GM19328 (cell line): ENCODE results near the gene SHROOM3.

Experiments used
- ATAC-seq: cut with Tn5 transposase; IDR thresholded peaks from one replicate; pipeline ENCODE4 v1.9.1; 2021; ENCODE audit warnings: mild to moderate bottlenecking, moderate library complexity; ENCODE audit not compliant: unreplicated experiment

SHROOM3 gene

DNA sequence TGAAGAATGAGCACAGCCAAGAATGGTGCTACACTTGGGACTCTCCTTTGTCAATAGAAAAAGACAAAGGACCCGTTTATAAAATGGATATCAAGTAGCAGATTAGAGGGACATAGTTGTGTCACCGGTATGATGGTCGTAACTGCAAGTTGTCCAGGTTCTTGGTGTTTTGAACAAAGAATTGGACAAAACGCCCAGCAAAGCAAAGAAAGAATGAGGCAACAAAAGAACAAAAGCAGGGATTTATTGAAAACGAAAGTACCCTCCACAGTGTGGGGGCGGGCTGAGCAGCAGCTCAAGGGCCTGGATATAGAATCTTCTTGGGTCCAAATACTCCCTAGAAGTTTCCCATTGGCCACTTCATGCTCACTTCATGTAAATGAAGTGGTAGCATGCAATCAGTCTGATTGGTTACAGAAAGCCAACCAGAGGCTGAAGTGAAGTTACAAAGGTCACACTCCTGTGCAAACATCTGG is 54.7 kb downstream of the SHROOM3 start:
- ATAC-seq = no peak

DNA sequence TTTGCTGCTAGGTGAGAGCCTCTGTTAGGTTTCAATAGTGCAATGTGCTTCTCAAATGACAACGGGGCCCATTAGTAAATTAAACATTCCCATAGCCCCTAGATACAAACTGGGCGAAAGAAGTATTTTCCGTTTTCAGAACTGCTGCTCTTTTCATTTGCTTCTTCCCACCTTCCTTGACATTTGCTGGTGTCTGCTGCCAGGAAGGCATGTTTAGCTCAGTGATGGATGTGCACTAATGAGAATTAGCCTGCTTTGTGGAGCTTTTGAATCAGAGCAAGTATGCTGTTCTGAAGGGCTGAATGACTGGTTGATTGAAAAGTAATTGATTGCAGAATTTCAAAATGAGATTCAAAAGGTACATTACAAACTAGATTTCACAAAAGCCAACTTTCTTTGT is 57.0 kb downstream of the SHROOM3 start:
- no peak for ATAC-seq

DNA sequence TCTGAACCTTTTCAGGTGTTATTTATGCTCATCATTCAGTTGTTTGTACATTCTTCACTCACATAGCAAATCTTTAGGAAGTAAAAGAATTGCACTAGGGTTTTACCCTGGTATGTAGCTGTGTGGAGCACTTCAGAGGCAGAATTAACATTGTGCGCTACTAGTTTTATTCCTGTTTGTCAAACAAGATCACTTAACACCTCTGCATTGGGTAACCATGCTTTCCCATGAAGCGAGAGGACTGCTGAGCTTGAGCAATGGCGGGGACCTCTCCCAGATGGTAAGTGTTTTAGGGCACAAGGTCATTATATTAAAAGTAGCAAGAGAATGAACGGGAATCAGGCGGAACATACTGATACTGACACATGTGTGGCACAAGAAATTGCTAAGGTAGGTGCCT is 59.2 kb downstream of the SHROOM3 start:
- no peak for ATAC-seq

DNA sequence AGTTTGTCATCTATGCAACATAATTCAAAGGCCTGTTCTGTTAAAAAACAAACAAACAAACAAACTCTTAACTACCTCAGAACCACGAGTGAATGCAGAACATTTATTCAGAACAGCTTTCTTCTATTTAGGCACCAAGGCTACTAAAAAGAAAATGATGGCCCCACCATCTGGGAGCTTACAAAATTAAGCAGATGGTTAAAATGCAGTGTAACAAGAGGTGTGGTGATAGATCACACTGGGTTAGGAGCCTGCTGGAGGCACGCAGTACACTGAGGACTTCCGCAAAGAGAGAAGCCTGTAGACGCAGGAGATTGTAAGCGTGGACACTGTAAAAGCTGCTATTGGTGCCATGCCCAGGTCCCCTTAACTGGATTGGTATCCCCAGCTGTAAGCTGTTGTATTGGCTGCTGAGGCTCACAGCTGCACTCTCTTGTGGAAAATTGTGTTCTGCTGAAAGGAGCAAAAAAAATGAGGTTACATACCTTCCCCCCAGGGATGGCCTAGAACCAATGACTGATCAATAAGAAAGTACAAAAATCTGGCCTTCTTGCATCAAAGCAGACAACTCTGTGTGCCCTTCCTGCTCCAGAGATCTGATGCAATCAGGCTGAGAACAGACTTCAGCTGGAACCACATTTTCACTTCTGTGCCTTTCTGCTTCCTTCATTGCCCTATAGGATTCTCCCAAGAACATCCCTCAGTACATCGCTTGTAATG is 60.0 kb downstream of the SHROOM3 start:
- ATAC-seq = no peak

DNA sequence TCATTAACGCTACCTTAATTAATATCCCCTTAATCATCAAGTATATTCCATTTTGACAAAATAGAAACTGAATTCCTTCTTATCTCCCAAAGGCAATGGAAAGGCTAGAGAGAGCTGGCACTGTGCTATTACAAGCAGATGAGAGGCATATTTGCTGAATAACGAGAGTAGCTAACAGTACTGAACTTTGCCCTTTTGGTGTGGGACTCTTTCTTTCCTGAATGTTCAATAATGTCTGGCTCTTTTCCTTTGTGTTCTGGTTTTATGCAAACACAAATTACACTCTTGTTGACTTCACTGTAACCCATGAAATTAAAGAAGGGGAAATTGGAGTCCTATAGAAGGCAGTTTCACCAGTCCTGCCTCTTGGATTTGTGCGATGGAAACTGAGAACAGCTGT is 63.5 kb downstream of the SHROOM3 start:
- no peak for ATAC-seq

DNA sequence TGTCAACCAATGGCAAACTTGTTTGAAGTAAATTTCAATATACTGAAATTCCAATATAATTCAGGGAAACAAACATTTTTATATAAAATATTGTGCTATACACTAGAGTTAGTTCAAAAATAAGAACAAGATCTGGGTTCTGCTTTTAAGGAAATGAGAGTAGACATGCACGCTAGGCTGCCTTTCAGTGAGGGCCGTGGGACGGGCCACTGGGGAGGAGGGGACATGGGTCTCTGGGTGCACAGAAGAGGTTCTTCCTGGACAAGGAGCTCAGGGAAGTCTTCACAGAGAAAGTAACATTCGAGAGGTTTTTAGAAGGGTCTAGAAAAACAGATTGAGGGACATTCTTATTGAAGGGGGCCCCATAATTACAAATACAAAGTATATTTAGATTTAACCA is 64.4 kb downstream of the SHROOM3 start:
- ATAC-seq = peak; percentile 81

DNA sequence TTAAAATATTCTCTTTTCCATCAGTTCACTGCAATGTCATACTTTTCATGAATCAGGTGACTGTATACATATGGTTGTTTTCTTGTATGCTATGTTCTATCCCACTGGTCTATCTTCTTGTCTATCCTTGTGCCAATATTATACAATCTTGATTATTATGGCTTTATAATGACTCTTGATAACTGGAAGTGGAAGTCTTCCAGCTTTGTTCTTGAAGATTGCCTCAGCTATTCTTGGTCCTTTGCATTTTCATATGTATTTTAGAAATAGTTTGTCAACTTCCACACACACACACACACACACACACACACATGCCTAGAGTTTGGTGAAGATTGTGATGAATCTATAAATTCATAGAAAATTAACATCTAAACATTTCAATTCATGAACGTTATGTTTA is 67.9 kb downstream of the SHROOM3 start:
- no peak for ATAC-seq

DNA sequence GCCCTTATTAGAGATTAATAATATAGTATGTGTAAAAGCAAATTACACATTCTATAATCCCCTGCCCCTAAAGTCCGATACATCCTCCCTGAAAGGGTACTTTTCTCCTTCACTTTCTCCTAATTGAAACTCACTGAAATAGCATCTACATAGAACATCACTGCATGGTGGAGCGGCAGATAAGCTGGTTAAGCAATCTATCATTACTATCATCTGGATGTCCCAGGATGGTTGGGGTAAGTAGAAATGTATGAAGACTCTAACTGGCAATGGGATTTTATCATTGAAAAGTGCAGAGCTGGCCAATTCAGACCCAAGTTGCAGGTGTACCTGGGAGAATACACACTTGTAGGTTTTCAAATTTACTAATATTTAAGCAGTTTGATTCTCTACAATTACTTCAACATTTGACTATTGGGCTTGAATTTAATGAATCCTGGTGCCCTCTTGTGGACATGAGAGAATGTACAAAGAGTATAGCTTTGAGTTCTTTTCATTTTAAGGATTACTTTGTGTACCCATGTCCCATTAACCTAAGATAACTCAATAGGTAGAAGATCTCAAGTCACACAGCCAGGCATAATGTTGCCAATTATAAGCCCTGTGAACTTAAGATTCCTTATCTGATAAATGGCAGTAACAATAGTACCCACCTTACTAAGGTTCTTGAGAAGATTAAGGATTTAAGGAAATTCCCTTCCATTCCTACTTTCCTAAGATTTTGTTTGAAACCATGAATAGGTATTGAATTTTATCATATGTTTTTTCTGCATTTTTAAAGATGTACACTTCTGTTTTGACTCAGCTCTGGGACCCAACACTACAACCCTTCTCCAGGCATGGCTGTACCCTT is 69.8 kb downstream of the SHROOM3 start:
- no peak for ATAC-seq

DNA sequence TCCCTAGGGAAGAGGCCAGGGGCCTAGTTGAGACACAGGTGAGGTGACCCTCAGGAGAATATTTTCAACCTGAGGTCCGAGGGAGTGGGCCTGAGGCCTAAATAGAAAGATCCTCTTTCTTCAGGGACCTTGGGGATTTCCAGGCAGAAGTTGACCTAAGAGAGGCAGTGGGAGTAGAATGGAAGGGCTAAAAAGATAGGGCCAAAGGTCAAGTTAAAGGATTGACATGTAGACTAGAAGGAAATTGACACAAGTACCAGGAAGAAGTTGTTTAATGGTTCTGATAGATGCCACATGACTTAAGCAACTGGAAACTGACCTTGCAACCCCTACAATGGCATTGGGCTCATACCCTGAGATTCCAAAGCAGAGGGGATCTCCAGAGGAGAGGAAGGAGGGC is 76.9 kb downstream of the SHROOM3 start:
- ATAC-seq = no peak

DNA sequence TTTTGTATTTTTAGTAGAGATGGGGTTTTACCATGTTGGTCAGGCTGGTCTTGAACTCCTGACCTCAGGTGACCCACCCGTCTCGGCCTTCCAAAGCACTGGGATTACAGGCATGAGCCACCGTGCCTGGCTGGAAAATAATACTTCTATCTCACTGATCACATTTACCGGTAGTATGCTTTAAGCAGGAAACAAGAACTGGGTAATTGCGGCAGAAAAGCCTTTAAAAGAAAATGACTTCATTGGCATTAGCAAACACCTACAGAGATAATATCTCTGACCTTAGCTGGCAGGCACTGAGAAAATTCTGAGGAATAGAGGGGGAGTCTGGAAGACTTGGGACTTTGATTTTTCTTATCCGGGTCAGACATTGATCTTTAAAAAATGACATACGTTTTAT is 78.5 kb downstream of the SHROOM3 start:
- ATAC-seq = no peak

DNA sequence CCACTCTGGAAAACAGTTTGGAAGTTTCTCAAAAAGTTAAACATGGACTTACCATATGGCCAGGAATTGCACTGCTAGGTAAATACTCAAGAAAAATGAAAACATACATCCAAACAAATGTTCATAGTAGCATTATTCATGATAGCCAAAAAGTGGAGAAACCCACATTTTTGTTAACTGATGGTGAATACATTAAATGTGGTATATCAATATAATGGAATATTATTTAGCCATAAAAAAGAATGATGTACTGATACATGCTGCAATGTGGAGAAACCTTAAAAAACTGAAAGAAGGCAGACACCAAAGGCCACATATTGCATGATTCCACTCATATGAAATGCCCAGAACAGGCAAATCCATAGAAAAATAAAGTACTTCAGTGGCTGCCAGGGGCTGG is 79.1 kb downstream of the SHROOM3 start:
- no peak for ATAC-seq

DNA sequence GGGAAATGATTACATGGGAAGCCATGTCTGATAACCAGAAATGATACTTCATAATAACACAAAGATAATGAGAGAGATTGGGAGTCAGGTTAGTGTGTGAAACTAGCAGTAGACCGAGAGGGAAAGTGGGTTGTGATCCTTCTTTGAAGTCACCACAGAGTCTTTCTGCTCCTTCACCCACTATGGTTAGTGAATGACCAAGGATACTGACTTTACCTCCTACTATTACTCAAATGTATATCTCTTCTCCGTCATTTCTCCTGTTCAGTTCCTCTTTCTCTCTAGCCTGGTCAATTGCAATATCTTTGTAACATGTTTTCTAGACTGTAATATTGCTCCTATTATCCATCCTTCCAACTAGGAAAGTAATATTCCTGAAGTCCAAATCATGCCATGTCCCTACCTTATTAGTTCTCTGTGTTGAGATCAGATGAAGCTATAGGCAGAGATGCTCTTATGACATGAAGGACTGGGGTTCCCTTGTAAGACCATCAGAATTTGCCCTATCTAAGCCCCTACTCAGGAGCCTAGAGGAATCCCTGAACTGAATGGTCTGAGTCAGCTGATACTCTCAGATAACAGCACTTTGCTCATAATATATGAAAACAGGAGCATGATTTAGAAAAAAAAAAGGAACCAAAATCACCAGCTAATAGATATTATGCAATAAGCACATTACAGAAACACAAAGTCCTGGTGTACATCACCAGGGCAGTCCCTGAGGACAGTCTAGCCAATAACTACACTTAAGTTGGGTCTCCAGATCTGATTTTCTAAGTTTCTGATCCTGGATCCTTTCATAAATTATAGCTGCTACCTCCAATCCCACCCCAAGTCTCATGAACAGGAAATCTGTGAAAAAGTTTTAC is 81.2 kb downstream of the SHROOM3 start:
- peak; percentile 61 for ATAC-seq

DNA sequence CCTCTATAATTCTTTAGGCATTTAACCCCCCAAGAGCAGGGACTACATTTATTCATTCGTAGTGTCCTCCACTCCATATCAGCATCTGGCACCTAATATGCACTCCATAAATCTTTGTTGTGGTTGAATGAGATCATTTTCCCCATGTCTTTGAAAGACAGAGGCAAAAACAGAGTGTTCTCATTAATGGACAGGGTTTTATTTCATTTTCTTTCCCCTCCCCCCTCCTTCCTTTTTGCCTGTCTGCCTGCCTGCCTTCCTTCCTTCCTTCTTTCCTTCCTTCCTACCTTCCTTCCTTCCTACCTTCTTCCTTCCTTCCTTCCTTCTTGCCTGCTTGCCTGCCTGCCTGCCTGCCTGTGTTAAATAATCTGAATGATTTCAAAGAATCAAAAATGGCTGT is 83.2 kb downstream of the SHROOM3 start:
- no peak for ATAC-seq

DNA sequence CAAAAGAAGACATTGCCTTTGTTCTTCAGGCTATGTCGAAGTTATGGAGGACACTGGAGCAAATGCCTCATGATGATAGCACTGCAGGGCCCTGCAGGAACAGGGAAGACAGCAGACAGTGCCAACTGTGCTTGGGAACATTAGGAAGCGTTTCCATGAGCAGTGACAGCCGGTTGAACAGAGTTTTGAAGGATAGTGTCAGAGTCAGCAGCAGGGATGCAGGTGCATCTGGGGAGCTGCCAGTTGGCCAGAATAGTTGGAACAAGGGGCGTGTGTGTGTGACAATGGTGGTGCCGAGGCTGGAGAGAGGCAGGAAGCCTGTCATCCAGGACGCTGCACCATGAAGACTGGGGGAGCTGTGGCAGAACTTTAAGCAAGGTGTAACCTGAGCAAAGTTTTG is 88.6 kb downstream of the SHROOM3 start:
- ATAC-seq = no peak

DNA sequence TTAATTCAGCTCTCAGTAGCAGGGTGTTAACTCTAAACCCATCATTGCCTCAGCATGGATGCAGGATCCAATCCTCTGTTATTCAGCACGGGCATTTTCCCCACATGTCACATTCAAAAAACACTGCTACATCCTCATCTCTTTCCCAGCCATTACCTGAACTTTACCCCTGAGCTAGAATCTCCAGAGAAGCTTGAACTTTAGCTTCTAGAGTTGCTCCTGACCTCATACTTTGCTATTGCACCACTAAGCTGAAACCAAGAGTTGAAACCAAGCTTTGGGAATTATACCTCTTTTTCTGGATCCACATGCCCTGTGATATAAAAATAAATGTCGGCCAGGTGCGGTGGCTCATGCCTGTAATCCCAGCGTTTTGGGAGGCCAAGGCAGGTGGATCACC is 90.7 kb downstream of the SHROOM3 start:
- ATAC-seq = no peak

DNA sequence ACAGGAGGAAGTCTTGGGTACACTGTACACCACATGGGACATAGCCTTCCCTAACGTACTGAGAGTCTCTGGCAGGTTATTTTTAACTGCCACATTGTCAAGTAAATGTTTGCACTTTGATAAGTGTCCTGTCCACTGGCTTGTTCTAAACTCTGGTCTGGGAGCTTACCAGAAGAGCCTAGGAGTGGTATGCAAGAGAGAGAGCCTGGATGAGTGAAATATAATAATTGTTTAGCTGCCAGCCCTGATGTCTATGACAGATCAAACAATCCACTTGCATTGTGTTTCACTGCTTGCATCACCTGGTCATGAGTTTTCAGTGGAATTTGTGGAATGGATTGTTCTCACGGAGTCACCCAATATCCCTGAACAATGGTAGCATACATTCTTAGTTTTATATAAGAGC is 91.6 kb downstream of the SHROOM3 start:
- ATAC-seq = no peak

DNA sequence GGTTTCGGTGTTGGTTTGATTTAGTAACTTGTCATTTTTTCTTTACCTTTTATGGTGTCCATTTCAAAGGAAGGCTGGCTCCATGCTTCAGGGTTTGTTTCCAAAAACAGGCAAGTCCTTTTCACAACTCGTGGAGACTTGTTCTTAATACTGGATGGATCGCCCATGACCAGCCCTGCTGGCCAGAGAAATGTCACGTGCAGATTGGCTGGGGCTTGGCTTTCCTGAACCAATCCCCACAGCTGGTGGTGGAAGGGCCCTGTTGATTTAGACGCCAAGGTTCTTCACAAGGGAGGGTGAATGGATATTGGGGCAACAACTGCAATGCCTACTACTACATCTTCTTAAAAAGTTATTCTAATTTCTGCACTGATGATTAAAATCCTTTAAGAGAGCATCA is 92.6 kb downstream of the SHROOM3 start:
- no peak for ATAC-seq

DNA sequence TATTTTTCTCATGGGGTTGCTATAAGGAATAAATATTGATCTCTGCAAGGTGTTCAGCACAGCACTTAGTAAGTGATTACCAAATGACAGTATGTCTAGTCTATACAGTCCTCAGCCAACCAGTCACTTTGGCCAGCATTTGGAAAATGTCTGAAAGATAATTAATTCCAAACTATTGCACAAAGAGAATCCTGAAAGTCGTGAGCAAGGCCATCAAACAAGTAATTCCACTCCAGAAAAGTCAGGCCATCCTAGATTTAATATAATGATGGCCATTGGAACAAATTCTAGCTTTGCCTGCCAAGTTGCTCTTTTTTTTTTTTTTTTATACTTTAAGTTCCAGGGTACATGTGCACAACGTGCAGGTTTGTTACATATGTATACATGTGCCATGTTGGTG is 96.6 kb downstream of the SHROOM3 start:
- no peak for ATAC-seq

DNA sequence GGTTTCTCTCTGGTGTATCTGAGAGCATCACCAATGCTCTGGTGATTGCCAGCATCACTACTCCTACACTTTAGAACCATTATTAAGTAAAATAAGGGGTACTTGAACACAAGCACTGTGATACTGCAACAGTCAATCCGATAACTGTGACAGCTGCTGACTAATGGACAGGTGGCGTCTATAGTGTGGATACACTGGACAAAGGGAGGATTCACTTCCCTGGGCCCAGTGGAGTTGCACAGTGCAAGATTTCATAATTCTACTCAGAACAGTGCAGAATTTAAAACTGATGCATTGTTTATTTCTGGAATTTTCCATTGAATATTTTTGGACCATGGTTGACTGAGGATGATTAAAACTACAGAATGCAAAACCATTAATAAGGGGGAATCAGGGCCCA is 97.8 kb downstream of the SHROOM3 start:
- ATAC-seq = no peak

DNA sequence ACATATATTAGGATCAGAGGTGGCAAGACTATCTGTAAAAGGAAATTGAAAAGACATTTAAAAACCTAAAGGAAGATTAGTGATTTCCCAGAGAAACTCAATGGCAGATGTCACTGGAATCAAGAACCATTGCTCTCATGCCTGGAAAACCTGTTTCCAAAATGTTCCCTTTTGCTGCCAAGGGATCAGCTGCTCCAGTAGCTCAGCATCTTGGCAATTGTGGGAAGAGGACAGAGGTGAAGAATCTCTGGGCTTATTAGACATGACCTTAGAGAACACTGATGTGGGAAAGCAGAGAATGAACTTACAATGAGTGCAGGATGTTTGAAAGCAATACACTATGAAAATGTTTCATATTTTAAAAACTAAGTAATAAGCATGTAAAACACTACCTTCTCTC is 98.3 kb downstream of the SHROOM3 start:
- ATAC-seq = no peak

DNA sequence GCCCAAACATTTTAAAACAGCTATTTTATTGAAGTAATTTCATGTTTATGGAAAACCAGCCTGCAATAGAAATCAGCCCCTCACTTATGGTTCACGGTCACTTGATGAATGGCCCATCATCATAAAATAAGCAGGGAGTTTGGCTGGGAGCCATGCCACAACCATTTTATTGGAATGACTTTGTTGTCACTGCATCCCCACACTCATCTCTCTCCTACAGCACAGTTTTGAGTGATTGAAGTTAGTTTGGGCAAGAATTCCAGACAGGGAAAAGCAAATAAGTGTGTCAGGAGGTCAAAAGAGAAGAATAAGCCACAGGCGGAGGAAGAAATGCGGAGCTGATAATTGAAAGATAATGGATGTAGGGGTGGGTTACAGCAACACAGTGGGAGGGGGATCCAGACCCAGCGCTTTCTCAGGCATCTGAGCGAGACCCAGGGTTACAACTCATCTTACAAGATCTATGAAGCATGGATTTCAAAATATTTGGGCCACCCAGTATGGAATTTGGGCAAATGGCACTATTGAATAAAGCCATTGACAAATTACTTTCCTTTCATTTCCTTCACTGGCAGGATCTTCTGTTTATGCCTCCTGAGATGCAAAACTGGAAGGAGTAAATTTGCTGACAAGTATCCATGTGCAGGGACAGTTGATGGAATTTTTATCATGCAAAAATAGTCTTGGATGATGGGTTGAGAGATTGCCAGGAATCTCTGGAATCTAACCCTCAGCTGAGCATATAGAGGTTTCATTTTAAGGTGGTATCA is 100.8 kb downstream of the SHROOM3 start:
- ATAC-seq = no peak
